BLaER1 treated with 17β-estradiol and CSF1 and Interleukin-3, amounts not matched to agents 10 nM and 100 nM (cell line): ENCODE measurements around the gene NEAT1.

Experiments used
- H3K27ac ChIP-seq, 11 experiments: shearing (Covaris generic); formaldehyde crosslinking; 2 replicates each; pipeline ENCODE4 v1.8.1; 2022
- H3K27me3 ChIP-seq, 11 experiments: shearing (Covaris generic); formaldehyde crosslinking; 2 replicates each; pipeline ENCODE4 v1.8.1; 2022
- H3K36me3 ChIP-seq, 11 experiments: shearing (Covaris generic); formaldehyde crosslinking; 2 replicates each; pipeline ENCODE4 v1.8.1; 2022
- H3K4me1 ChIP-seq, 10 experiments: shearing (Covaris generic); formaldehyde crosslinking; 2 replicates each; pipeline ENCODE4 v1.8.1; 2022
- H3K4me2 ChIP-seq, 11 experiments: shearing (Covaris generic); formaldehyde crosslinking; 2 replicates each; pipeline ENCODE4 v1.8.1; 2022
- H3K4me3 ChIP-seq, 10 experiments: shearing (Covaris generic); formaldehyde crosslinking; 2 replicates each; pipeline ENCODE4 v1.8.1; 2022
- H3K9ac ChIP-seq, 11 experiments: shearing (Covaris generic); formaldehyde crosslinking; 2 replicates each; pipeline ENCODE4 v1.8.1; 2022
- H3K9me3 ChIP-seq, 11 experiments: shearing (Covaris generic); formaldehyde crosslinking; replicated peaks in 1 of 11; 2 replicates each; pipeline ENCODE4 v1.8.1; 2022
- H4K20me1 ChIP-seq, 11 experiments: shearing (Covaris generic); formaldehyde crosslinking; 2 replicates each; pipeline ENCODE4 v1.8.1; 2022
- Cebpa-rat ChIP-seq, 11 experiments: shearing (Covaris generic); IDR thresholded peaks; 2 replicates each; pipeline ENCODE4 v1.8.1; 2022

Gene NEAT1

DNA sequence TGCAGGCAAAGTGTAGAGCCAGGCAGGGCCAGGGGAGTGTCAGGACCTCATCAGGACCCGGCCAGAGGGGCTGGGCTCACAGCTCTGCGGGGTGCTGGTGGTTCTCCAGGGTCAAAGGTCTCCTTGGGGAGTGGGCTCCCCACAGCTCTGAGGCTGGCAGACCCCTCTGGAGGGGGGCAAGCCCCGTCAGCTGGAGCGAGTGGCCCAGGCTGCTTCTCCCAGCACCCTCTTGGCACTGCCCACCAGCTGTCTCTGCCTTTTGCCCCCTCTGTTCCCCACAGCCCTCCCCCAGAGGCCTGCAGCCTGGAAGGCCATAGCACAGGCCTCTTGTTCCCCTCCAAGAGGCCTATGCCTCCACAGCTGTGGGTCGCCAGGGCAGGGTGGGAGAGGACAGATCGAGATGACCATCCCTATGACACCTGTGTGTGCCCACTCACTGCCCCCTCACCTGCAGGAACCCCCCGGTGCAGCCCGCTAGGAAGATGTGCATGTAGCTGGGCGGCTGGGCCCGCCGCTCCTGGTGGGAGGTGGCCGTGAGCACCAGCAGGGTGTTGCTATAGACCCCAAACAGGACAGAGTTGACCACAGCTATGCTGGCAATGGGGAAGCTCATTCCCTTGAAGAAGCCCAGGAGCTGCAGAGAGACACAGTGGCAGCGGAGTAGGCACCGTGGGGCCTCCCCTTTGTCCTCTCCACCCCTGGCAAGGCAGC lies 43.5 kb upstream of the NEAT1 start:
- Histone ChIP-seq H3K4me3 (no peak overlapping the region), H3K4me2 (peak overlapping the region; percentile 72 to 98 (median 85); a peak in 21 of 22 replicates)

DNA sequence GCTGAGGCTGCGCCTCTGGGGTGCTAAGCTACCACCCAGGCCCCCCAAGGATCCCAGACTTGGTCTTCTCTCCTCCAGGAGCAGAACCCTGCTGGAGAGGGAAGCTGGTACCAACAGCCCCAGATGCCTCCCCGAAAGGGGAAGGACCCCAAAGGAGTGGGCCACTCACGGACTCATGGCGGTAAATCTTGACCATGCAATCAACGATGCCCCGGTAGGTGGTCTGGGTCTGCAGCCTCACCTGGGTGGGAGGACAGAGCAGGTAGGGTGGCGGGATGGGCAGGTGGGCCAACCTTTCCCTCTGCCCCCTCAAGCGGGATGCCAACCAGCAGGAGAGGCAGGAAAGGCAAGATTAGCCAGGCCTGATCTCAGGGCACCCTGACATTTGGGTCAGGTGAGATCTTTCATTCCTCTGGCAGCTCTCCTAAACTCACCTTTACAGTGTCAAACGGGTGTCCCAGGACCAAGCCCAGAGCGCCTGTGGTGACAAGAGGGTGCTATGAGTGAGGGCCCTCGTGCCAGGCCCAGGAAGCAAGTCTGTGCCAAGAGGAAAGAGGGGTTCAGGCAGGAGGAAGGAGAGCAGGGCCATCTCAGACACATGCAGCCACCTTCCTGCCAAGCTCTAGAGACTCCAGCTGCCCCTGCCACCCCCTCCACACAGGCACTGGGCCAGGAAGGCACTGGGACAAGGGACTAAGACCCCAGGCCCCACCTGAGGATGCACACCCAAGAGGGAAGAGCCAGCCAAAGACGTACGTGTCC lies 42.7 kb upstream of the NEAT1 start:
- Histone ChIP-seq H3K9ac (peak overlapping the region in 10 of 11 experiments; percentile 19 to 90 (median 85); a peak in 13 of 22 replicates), H3K9me3 (no peaks in the 10 kb centered on the region), H3K4me3 (no peak overlapping the region), H4K20me1 (no peaks in the 10 kb centered on the region), H3K4me2 (peak overlapping the region; percentile 86 to 99 (median 95); a peak in 21 of 22 replicates), H3K4me1 (peaks cover 74 to 86% (median 81%) of the 10 kb centered on the region in 10 experiments), H3K27me3 (no peaks in the 10 kb centered on the region), H3K27ac (peak overlapping the region in 9 of 11 experiments; percentile 25 to 97 (median 91); a peak in 14 of 22 replicates), H3K36me3 (no peaks in the 10 kb centered on the region)
- TF ChIP-seq Cebpa-rat (IDR thresholded peaks at IDR 0.05) = no peak

More for the DNA sequence above, 43.5 kb upstream of the NEAT1 start:
- H3K27me3 ChIP-seq = no peaks in the 10 kb centered on the region
- no peaks in the 10 kb centered on the region for H4K20me1 ChIP-seq
- TF ChIP-seq Cebpa-rat (IDR thresholded peaks at IDR 0.05) = no peak
- H3K27ac ChIP-seq = peak overlapping the region; percentile 45 to 97 (median 88); a peak in 18 of 22 replicates
- H3K36me3 ChIP-seq = no peaks in the 10 kb centered on the region
- H3K9me3 ChIP-seq = no peaks in the 10 kb centered on the region
- peaks cover 67 to 78% (median 73%) of the 10 kb centered on the region in 10 experiments for H3K4me1 ChIP-seq
- H3K9ac ChIP-seq = peak overlapping the region; percentile 59 to 86 (median 78); a peak in 20 of 22 replicates

DNA sequence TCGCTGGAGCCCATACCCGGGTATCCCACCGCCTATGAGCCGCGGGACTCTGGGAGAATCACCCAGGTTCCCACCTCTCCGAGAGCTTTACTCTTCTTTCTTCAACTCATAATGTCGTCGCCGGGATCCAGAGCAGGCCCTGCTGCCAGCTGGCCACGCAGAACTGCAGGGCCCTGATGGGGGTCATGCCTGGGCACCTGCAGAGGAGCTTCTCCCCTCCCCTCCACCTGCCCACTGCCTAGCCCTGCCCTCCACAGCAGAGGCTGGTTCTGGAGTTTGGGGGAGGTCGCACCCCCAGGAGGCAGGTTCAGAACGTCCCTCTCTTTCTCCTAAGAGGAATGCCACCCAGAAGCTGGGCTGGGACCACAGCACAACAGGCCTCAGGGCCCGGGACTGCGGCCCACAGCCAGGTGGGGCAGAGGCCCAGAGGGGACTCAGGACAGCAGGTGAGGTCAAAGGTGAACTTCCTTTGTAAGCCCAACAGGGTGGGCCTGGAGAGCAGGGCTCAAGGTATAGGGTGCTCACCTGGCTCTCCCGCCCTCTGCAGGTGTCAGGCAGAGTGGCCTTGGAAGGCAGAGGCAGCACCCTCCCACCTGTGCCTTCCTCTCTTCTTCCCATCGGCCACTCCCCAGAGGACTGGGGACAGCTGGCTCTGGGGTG lies 42.0 kb upstream of the NEAT1 start:
- peak overlapping the region in 2 of 10 experiments; percentile 59 to 61; a peak in 3 of 20 replicates for H3K4me3 ChIP-seq
- peaks cover 82 to 91% (median 86%) of the 10 kb centered on the region in 10 experiments for H3K4me1 ChIP-seq

DNA sequence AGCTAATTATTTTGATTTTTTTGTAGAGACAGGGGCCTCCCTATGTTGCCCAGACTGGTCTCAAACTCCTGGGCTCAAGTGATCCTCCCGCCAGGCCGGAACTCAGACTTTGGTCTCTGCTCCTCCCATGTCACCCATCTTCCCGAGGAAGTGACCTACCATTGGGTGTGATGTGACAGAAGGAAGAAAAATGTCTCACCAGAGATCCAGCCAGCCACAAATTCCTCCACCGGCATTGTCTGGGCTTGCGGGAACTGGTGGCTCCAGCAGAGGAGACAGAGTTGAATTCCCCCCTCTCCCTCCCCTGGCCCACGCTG lies 40.9 kb upstream of the NEAT1 start:
- Histone ChIP-seq H3K27ac (peak overlapping the region; percentile 84 to 97 (median 91)), H4K20me1 (no peaks in the 10 kb centered on the region), H3K27me3 (no peaks in the 10 kb centered on the region), H3K4me2 (peak overlapping the region; percentile 86 to 99 (median 95)), H3K4me3 (peak overlapping the region; percentile 44 to 72 (median 58)), H3K4me1 (peaks cover 88 to 94% (median 91%) of the 10 kb centered on the region in 10 experiments), H3K9ac (peak overlapping the region; percentile 83 to 90 (median 85)), H3K36me3 (no peaks in the 10 kb centered on the region), H3K9me3 (no peaks in the 10 kb centered on the region)
- TF ChIP-seq Cebpa-rat (IDR thresholded peaks at IDR 0.05) = no peak

More for the DNA sequence above, 42.0 kb upstream of the NEAT1 start:
- no peak for TF ChIP-seq Cebpa-rat (IDR thresholded peaks at IDR 0.05)
- Histone ChIP-seq H3K9me3 (no peaks in the 10 kb centered on the region), H3K27ac (peak overlapping the region in 10 of 11 experiments; percentile 86 to 97 (median 91); a peak in 20 of 22 replicates), H4K20me1 (no peaks in the 10 kb centered on the region), H3K27me3 (no peaks in the 10 kb centered on the region), H3K36me3 (no peaks in the 10 kb centered on the region), H3K4me2 (peak overlapping the region; percentile 86 to 99 (median 95)), H3K9ac (peak overlapping the region; percentile 83 to 90 (median 85); a peak in 18 of 22 replicates)

DNA sequence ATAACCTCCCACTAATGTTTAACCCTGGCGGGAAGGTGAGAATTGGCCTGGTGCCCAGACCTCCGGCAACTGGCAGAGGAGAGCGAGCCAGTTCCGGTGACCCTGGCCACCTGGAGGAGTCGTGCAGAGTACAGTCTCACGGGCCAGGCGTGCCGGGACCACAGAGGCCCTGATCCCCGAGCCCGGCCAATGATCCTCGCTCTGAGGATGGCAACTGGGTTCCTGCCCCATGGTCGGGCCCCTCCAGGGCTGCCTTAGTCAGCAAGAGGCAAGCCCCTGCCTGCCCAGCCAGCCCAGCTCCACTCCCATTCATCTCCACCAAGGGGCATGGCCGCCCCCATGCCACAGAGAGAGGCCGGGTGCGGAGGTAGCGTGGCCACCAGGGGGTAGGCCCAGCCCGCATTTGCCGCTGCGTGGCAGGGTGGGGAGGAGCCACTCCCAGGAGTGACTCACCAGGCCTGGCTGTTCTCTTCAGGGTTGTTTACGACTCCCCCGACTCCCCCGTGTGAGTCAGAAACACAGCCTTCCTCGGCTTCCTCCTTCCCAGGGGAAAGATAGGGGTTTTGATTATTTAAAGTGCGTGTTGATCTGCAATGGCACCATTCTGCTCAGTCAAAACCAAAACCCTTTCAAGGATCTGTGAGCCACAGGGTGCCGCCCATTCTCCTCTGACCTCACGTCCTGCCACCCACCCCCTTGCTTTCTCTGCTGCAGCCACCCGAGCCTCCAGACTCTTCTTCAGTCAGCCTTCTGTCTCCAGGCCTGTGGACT lies 40.4 kb upstream of the NEAT1 start, which contains the start of gene SLC25A45:
SLC25A45 (minus strand) TSS at position 614 of the 771 bp plus-strand sequence. CDS start 695 bp downstream, outside the sequence.
- Histone ChIP-seq H3K9me3 (no peaks in the 10 kb centered on the region), H3K36me3 (no peaks in the 10 kb centered on the region), H3K4me2 (peak within 1 kb of the TSS; percentile 86 to 99 (median 95)), H3K9ac (peak within 1 kb of the TSS; percentile 83 to 90 (median 85)), H4K20me1 (no peaks in the 10 kb centered on the region), H3K27me3 (no peaks in the 10 kb centered on the region), H3K4me3 (peak within 1 kb of the TSS; percentile 44 to 72 (median 58)), H3K27ac (peak within 1 kb of the TSS; percentile 84 to 97 (median 91)), H3K4me1 (peaks cover 86 to 92% (median 90%) of the 10 kb centered on the region in 10 experiments)
- TF ChIP-seq Cebpa-rat (IDR thresholded peaks at IDR 0.05) = no peak

DNA sequence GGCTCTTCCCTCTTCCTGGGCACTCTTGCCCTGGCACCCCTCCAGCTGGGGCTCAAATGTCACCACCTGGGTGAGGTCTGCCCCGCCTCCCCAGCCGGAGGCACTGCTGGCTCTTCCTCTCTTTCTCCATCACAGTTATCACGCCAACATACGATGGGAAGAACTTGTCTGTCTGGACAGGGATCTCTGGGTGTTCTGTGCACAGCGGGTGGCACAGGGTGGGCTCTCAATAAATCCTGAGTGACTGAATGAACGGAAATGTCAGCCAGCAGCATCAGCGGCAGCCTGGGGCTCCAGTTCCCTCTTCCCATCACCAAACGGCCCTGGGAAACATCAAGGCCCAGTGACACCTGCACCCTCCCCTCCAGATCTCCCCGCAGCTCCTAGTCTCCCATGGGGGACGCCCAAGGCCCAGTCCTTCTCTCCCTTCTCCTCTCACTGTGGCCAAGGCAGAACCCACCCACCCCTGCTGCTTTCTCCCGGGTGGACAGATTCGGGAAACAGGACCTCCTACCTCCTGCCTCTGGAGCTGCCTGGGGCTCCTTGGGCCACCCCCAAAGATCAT lies 39.7 kb upstream of the NEAT1 start:
- Histone ChIP-seq H3K4me1 (peaks cover 86 to 92% (median 90%) of the 10 kb centered on the region in 10 experiments), H3K4me2 (peak overlapping the region; percentile 86 to 99 (median 95)), H3K4me3 (peak overlapping the region; percentile 44 to 72 (median 58)), H3K27me3 (no peaks in the 10 kb centered on the region), H3K9me3 (no peaks in the 10 kb centered on the region), H4K20me1 (peaks cover 0 to under 1% (median 0%) of the 10 kb centered on the region in 11 experiments; a peak in 1 of 22 replicates), H3K36me3 (no peaks in the 10 kb centered on the region; a peak in 1 of 22 replicates), H3K27ac (peak overlapping the region; percentile 84 to 97 (median 91)), H3K9ac (peak overlapping the region; percentile 83 to 90 (median 85))
- TF ChIP-seq Cebpa-rat (IDR thresholded peaks at IDR 0.05) = no peak

DNA sequence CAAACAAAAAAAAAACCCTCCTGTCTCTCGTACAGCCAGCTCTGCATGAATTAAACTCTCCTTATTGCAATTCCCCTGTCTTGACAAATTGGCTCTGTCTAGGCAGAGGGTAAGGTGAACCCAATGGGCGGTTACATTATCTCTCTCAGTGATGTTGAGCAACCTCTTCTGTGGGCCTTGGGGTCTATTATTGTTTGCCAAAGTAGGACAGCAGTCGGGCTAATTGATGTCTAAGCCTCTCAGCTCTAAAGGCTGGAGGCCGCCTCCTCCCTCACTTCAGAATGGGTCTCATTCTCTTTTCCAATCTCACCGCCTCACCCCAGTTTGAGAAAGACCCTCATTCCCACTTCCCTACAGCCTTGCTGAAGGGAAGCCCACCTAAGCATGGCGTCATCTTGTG lies 38.8 kb upstream of the NEAT1 start:
- Histone ChIP-seq H3K27me3 (no peaks in the 10 kb centered on the region), H4K20me1 (peaks cover 0 to 9% (median 6%) of the 10 kb centered on the region in 11 experiments; a peak in 9 of 22 replicates), H3K27ac (peak overlapping the region; percentile 84 to 97 (median 91); a peak in 21 of 22 replicates), H3K36me3 (peaks cover 0 to 9% (median 0%) of the 10 kb centered on the region in 11 experiments; a peak in 2 of 22 replicates), H3K4me1 (peaks cover 86 to 92% (median 90%) of the 10 kb centered on the region in 10 experiments), H3K9ac (peak overlapping the region; percentile 39 to 90 (median 85); a peak in 20 of 22 replicates), H3K9me3 (no peaks in the 10 kb centered on the region), H3K4me3 (no peak overlapping the region), H3K4me2 (peak overlapping the region; percentile 86 to 99 (median 95))
- no peak for TF ChIP-seq Cebpa-rat (IDR thresholded peaks at IDR 0.05)
